ENCODE data around the gene TRERF1. TPM values are rescaled to one million over a fixed set of nuclear protein-coding genes. Genes with fewer than 3 reads are reported as not detected.

Gene TRERF1
- total and polyA plus RNA-seq, 2 of the 4 experiments (the other 2 are of a cell fraction) = 6.3 to 9.9 TPM

DNA sequence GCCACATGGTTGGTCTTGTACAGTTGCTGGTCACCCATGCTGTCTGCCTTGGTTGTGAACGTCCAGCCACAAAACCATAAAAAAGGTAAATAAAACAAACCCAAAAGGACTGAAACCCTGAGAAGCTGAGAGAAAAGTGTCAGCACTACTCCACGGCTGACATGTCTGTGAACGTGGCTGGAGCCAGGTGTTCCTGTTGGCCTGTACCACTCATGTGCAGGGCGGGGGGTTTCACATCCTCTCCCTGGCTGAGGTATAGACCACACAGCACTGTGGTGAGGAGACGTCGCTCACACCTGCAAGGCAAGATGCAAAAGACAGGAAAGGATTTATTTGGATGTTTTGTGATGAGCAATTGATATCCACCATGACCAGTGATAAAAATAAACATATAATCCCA is 182.2 kb downstream of the TRERF1 start:
- Histone ChIP-seq H3K36me3 (ENCODE audit: control insufficient read depth, insufficient read depth, low read length) (peaks cover 26% of the 10 kb centered on the region), H2BK120ac (ENCODE audit: low read depth, low read length) (no peak overlapping the region), H2BK20ac (ENCODE audit: low read depth, low read length) (no peak overlapping the region), H3K4me3 (ENCODE audit: insufficient read depth, low read depth, low read length) (no peak overlapping the region), H2BK15ac (ENCODE audit: low read depth, low read length) (no peak overlapping the region), H3K79me1 (ENCODE audit: low read depth in 1 of 2, low read length in 2 of 2) (peaks cover 15 to 63% of the 10 kb centered on the region in 2 experiments), H4K91ac (ENCODE audit: insufficient read depth, low read depth, low read length) (no peak overlapping the region), H2AFZ (replicated peaks; ENCODE audit: low read length, poor library complexity) (no peak overlapping the region), H2BK5ac (ENCODE audit: low read depth, low read length, poor library complexity, severe bottlenecking) (no peak overlapping the region), H4K8ac (ENCODE audit: low read depth in 2 of 2, low read length in 2 of 2) (no peak overlapping the region), H3K56ac (ENCODE audit: extremely low read depth, insufficient read depth, low read length) (no peak overlapping the region), H2AK9ac (replicated peaks; ENCODE audit: low read depth, low read length, poor library complexity) (no peak overlapping the region), H3K4me1 (ENCODE audit: control insufficient read depth, insufficient read depth, low read length) (peaks cover 12% of the 10 kb centered on the region), H2AK5ac (ENCODE audit: low read depth, low read length) (no peak overlapping the region), H3K14ac (replicated peaks; ENCODE audit: low read depth, low read length) (no peak overlapping the region), H3K9me1 (ENCODE audit: insufficient read depth, low read length) (peaks cover 28% of the 10 kb centered on the region), H3K4ac (ENCODE audit: low read depth, low read length) (no peak overlapping the region), H3K27ac (ENCODE audit: insufficient read depth, low read length) (no peak overlapping the region), H4K5ac (ENCODE audit: low read depth, low read length) (no peak overlapping the region), H3K9ac (ENCODE audit: low read depth, low read length) (no peak overlapping the region), H3K9me3 (ENCODE audit: control insufficient read depth, insufficient read depth, low read length) (no peaks in the 10 kb centered on the region), H3K18ac (ENCODE audit: low read depth, low read length) (no peak overlapping the region), H3K23ac (ENCODE audit: low read depth, low read length) (no peak overlapping the region), H3K4me2 (ENCODE audit: low read depth, low read length) (no peak overlapping the region), H3K27me3 (ENCODE audit: control insufficient read depth, insufficient read depth, low read length) (no peaks in the 10 kb centered on the region), H4K20me1 (ENCODE audit: insufficient read depth, low read length) (no peaks in the 10 kb centered on the region)
- ChIA-PET CTCF (no interaction called here), POLR2A (ENCODE audit: unreplicated experiment) (no interaction called here)
- in situ Hi-C loops (cut with MboI; ENCODE audit: low sequenced_read_pairs) = no loop called here
- intact Hi-C loops (cut with micrococcal nuclease) = no loop called here
- ATAC-seq (ENCODE audit: low read depth) (no peak), DNase-seq (no peak)
- TF ChIP-seq CHD1 (IDR thresholded peaks at IDR 0.05; ENCODE audit: low read depth, low read length) (no peak), MXI1 (IDR thresholded peaks at IDR 0.05; ENCODE audit: borderline replicate concordance, low read depth, low read length) (no peak)
- no CpG with 5 or more reads among the region's 6 CpGs for WGBS, 2 experiments (ENCODE audit: extremely low coverage in 2 of 2, insufficient read length in 1 of 2)
- BruUV-seq (replicated peaks) = no TSS peak
- dilution Hi-C loops (cut with HindIII; ENCODE audit: low sequenced_read_pairs, unreplicated experiment) = no loop called here

Measured in IMR-90 (cell line).